Pancreas (tissue), 10 donors: ENCODE data around the gene TBX10. TPM values are rescaled to one million over a fixed set of nuclear protein-coding genes. Genes with fewer than 3 reads are reported as not detected.
A peak's percentile ranks its signal among the peaks of the same experiment; 100 is the strongest.

Experiments used
- ATAC-seq, 4 donors: fragments of 200-7000 bp; cut with Tn5 transposase; one replicate each; pipeline versions ENCODE4 v1.8.0 to v1.9.1; 2020; ENCODE audit warnings: mild to moderate bottlenecking in 4 of 4, moderate library complexity in 4 of 4
- DNase-seq, 6 donors: peaks; one replicate each; pipeline ENCODE4 v3.0.0-alpha.2; 2020
- FAIRE-seq: peaks from 2 replicates; lab custom pipeline; 2012; peaks lifted over from hg19 to GRCh38; lab: Jason Lieb, UNC
- H3K27ac ChIP-seq, 4 donors: fragments of 200-600 bp; sonication (generic); 1 replicate in 3 of 4; 2 replicates in 1 of 4; pipeline versions ENCODE4 v1.5.0 to v1.8.0; 2020
- H3K27me3 ChIP-seq, 4 donors: fragments of 200-600 bp; one replicate each; pipeline ENCODE4 v1.8.0; 2021
- H3K36me3 ChIP-seq, 3 donors: fragments of 200-600 bp; sonication (generic) in 1 of 3; one replicate each; pipeline versions ENCODE4 v1.5.0 to v1.8.0; 2020 to 2021
- H3K4me1 ChIP-seq, 3 donors: fragments of 200-600 bp; one replicate each; pipeline ENCODE4 v1.8.0; 2021
- H3K4me3 ChIP-seq, 4 donors: fragments of 200-600 bp; sonication (generic) in 2 of 4; one replicate each; pipeline versions ENCODE4 v1.5.0 to v1.8.0; 2020 to 2021
- H3K9me3 ChIP-seq, 4 donors: fragments of 200-600 bp; one replicate each; pipeline ENCODE4 v1.8.0; 2021
- WGBS, 2 donors: extraction: QIAGEN DNeasy Blood & Tissue Kit; methylation state at CpG; one replicate each; pipeline ENCODE4 v1.1.7; 2013; 5-methylcytosine and 5-hydroxymethylcytosine counted together
- intact Hi-C, 3 donors: fragments of 100-400 bp; cut with DNase I; formaldehyde crosslinking; loops; one replicate each; pipeline versions ENCODE4 v1.11.1 to v1.14.2; 2022
- polyA plus RNA-seq, 2 donors: library from polyadenylated mRNA; stranded (reverse); fragments of 200-250 nt; gene quantifications; one replicate each; pipeline ENCODE4 v1.2.3, GENCODE V29; 2013
- total RNA-seq, 6 donors: library from RNA; stranded (reverse); fragmentation: NEBNext Ultra II Directional in 4 of 6; extraction: Animal tissue kit (Norgen Biotek cat#: 25700) in 4 of 6; gene quantifications; one replicate each; pipeline versions ENCODE4 v1.2.1 to v1.2.4, GENCODE V29; 2021 to 2023
- TF ChIP-seq, protein P1 (sequence below), 4 donors: fragments of 200-600 bp; sonication (generic) in 3 of 4; IDR thresholded peaks; one replicate each; pipeline versions ENCODE4 v1.5.0 to v1.8.0; 2021; ENCODE audit warnings: antibody characterized with exemption in 4 of 4
- donor health status: healthy with polysubstance abuse.
- donor health status: DM: no; HTN: no; CAD: no; lungs with moderate emphysema.
- donor health status: DM: no; HTN: no; CAD: no.
- donor health status: control.
- donor health status: control.
- donor health status: Bipolar disorder and iron deficiency.
- donor health status: DM: yes; HTN: yes; CAD: no.
- donor health status: DM: no; HTN: no; CAD: no.
- donor health status: DM: no; HTN: no; CAD: no.
- donor health status: DM: yes; HTN: yes; CAD: no.

Gene TBX10
- total and polyA plus RNA-seq, 8 donors: 0.09 to 0.37 (median 0.26) TPM; not detected in 4

DNA sequence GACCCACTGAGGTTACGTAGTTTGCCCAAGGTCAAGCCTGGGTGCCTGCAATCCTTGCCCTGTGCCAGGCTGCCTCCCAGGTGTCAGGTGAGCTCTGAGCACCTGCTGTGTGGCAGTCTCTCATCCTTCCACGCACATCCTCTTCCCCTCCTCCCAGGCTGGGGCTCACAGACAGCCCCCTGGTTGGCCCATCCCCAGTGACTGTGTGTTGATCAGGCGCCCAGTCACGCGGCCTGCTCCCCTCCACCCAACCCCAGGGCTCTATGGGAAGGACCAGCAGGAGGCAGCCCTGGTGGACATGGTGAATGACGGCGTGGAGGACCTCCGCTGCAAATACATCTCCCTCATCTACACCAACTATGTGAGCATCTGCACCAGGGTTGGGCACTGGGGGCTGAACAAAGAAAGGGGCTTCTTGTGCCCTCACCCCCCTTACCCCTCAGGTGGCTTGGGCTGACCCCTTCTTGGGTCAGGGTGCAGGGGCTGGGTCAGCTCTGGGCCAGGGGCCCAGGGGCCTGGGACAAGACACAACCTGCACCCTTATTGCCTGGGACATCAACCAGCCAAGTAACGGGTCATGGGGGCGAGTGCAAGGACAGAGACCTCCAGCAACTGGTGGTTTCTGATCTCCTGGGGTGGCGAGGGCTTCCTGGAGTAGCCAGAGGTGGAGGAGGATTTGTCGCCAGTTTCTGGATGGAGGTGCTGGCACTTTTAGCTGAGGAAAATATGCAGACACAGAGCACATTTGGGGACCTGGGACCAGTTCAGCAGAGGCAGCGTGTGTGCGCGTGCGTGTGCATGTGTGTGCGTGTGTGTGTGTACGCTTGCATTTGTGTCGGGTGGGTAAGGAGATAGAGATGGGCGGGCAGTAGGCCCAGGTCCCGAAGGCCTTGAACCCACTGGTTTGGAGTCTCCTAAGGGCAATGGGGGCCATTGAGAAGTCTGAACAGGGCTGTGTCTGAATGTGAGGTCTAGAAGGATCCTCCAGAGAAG is 54.4 kb downstream of the TBX10 start:
- no peaks in the 10 kb centered on the region for H3K9me3 ChIP-seq
- 77 to 82% methylated on average over 21 of the region's 21 CpGs for WGBS, 2 donors
- peak overlapping the region in 3 of 4 donors; percentile 42 to 68 (median 54) for H3K4me3 ChIP-seq
- DNase-seq: peak in 4 of 6 donors; percentile 38 to 77 (median 50)
- ATAC-seq: peak in 3 of 4 donors; percentile 1
- H3K36me3 ChIP-seq: no peaks in the 10 kb centered on the region
- FAIRE-seq: no peak
- peak overlapping the region; percentile 92 to 97 (median 93) for H3K27ac ChIP-seq
- TF ChIP-seq, protein P1, sequence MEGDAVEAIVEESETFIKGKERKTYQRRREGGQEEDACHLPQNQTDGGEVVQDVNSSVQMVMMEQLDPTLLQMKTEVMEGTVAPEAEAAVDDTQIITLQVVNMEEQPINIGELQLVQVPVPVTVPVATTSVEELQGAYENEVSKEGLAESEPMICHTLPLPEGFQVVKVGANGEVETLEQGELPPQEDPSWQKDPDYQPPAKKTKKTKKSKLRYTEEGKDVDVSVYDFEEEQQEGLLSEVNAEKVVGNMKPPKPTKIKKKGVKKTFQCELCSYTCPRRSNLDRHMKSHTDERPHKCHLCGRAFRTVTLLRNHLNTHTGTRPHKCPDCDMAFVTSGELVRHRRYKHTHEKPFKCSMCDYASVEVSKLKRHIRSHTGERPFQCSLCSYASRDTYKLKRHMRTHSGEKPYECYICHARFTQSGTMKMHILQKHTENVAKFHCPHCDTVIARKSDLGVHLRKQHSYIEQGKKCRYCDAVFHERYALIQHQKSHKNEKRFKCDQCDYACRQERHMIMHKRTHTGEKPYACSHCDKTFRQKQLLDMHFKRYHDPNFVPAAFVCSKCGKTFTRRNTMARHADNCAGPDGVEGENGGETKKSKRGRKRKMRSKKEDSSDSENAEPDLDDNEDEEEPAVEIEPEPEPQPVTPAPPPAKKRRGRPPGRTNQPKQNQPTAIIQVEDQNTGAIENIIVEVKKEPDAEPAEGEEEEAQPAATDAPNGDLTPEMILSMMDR (IDR thresholded peaks at IDR 0.05): no peak
- peaks cover 14 to 25% (median 19%) of the 10 kb centered on the region in 3 donors for H3K4me1 ChIP-seq
- intact Hi-C loops: no loop called here
- H3K27me3 ChIP-seq: no peaks in the 10 kb centered on the region

GRCh38 chr11:67584205-67584880 is 55.2 kb downstream of the TBX10 start:
- WGBS, 2 donors: 14 to 15% methylated on average over 27 to 33 of the region's 33 CpGs
- no peak for FAIRE-seq
- Histone ChIP-seq H3K27me3 (no peaks in the 10 kb centered on the region), H3K4me3 (peak overlapping the region; percentile 42 to 68 (median 60)), H3K36me3 (no peaks in the 10 kb centered on the region), H3K4me1 (peaks cover 14 to 33% (median 26%) of the 10 kb centered on the region in 3 donors), H3K9me3 (no peaks in the 10 kb centered on the region), H3K27ac (peak overlapping the region; percentile 92 to 97 (median 93))
- intact Hi-C loops: no loop called here
- DNase-seq: peak; percentile 82 to 93 (median 86)
- ATAC-seq: peak; percentile 71 to 77 (median 74)
- TF ChIP-seq, protein P1 (IDR thresholded peaks at IDR 0.05): no peak

- no peak for FAIRE-seq
- intact Hi-C loops: no loop called here
Observed at GRCh38 chr11:67583247-67584204, 56.0 kb downstream of the TBX10 start, which contains the start of gene GSTP1. GSTP1 (plus strand) TSS chr11:67583812; CDS start chr11:67583844, 32 bp downstream.

DNA sequence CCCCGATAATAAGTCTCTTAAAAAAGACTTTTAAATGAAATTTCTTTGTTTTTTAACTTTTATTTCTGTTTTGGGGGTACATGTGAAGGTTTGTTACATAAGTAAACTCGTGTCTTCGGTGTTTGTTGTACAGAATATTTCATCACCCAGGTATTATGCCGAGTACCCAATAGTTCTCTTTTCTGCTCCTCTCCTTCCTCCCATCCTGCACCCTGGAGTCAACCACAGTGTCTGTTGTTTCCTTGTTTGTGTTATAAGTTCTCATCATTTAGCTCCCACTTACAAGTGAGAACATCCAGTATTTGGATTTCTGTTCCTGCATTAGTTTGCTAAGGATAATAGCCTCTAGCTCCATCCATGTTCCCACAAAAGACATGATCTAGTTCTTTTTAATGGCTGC is 57.6 kb downstream of the TBX10 start:
- Histone ChIP-seq H3K9me3 (no peaks in the 10 kb centered on the region), H3K4me3 (no peak overlapping the region), H3K27ac (peak overlapping the region; percentile 59 to 97 (median 79)), H3K4me1 (peaks cover 14 to 36% (median 27%) of the 10 kb centered on the region in 3 donors), H3K27me3 (no peaks in the 10 kb centered on the region), H3K36me3 (no peaks in the 10 kb centered on the region)
- no peak for ATAC-seq
- WGBS, 2 donors: 31 to 40% methylated on average over 4 of the region's 4 CpGs
- FAIRE-seq: no peak
- intact Hi-C loops: no loop called here
- no peak for DNase-seq
- TF ChIP-seq, protein P1 (IDR thresholded peaks at IDR 0.05): no peak

More at GRCh38 chr11:67583247-67584204, 56.0 kb downstream of the TBX10 start, which contains the start of gene GSTP1:
- peak within 1 kb of the TSS; percentile 92 to 97 (median 93) for H3K27ac ChIP-seq
- peak within 1 kb of the TSS; percentile 42 to 68 (median 60) for H3K4me3 ChIP-seq
- TF ChIP-seq, protein P1 (IDR thresholded peaks at IDR 0.05): peak; percentile 68 to 81 (median 71)
- H3K36me3 ChIP-seq: no peaks in the 10 kb centered on the region
- WGBS, 2 donors: 1 to 2% methylated on average over 58 to 81 of the region's 81 CpGs
- H3K27me3 ChIP-seq: no peaks in the 10 kb centered on the region
- H3K9me3 ChIP-seq: no peaks in the 10 kb centered on the region
- DNase-seq (peak; percentile 85 to 93 (median 92)), ATAC-seq (peak; percentile 80 to 86 (median 83))
- H3K4me1 ChIP-seq: peaks cover 14 to 36% (median 27%) of the 10 kb centered on the region in 3 donors
